ENCODE results near the gene ANO4. TPM values are rescaled to one million over a fixed set of nuclear protein-coding genes. Genes with fewer than 3 reads are reported as not detected.

Gene ANO4
- polyA plus RNA-seq, 1 donor (not counting 4 experiments of a cell fraction or from before 2014, with no cell fraction given) = 18.1 TPM

DNA sequence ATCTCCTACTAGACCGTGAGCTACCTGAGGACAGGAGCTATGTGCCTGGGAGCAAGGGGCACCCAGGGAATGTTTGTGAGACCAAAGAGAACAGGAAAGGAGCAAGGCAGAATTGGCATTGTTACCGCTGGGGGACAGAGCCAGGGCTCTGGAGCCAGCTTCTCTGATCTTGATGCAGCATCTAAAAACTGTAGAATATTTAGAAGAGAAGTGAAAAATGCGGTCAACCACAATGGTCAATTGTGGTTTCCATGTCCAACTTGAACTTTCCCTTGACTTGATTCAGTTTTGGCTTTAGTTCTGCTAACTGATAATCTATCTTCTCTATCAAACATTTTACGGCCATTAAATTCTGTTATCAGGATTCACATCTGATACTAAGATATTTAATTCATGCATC lies 201.2 kb downstream of the ANO4 start:
- H3K9ac ChIP-seq (ENCODE audit: control insufficient read depth, extremely low read depth, insufficient read depth, low read length) = no peak overlapping the region
- H3K36me3 ChIP-seq (ENCODE audit: control insufficient read depth in 2 of 2, extremely low read depth in 1 of 2, insufficient read depth in 2 of 2, low read length in 2 of 2) = no peaks in the 10 kb centered on the region
- FAIRE-seq (no peak), DNase-seq (ENCODE audit: low read depth, low spot score) (no peak)
- H3K27me3 ChIP-seq (ENCODE audit: control insufficient read depth, extremely low read depth, insufficient read depth, low read length) = no peaks in the 10 kb centered on the region
- H3K4me3 ChIP-seq (ENCODE audit: control insufficient read depth in 2 of 3, extremely low read depth in 1 of 3, insufficient read depth in 2 of 3, low read depth in 1 of 3, low read length in 3 of 3) = no peak overlapping the region
- no peaks in the 10 kb centered on the region for H3K9me1 ChIP-seq (ENCODE audit: control insufficient read depth, extremely low read depth, insufficient read depth, low read length)
- dilution Hi-C loops (cut with MboI; ENCODE audit: extremely low pct_ligation_motif_present, low sequenced_read_pairs) = no loop called here
- no peaks in the 10 kb centered on the region for H3K9me3 ChIP-seq (ENCODE audit: control insufficient read depth, low read depth, low read length)
- no peaks in the 10 kb centered on the region for H4K20me1 ChIP-seq (ENCODE audit: control insufficient read depth, extremely low read depth, insufficient read depth, low read length)
- H3K4me1 ChIP-seq (ENCODE audit: control insufficient read depth, extremely low read depth, insufficient read depth, low read length) = no peaks in the 10 kb centered on the region
- H3K79me2 ChIP-seq (ENCODE audit: control insufficient read depth, insufficient read depth, low read length) = no peaks in the 10 kb centered on the region
- no peak overlapping the region for H2AFZ ChIP-seq (ENCODE audit: control insufficient read depth, low read length)
- no peak overlapping the region for H3K27ac ChIP-seq (ENCODE audit: control insufficient read depth, insufficient read depth, low read length)
- TF ChIP-seq EZH2 (IDR thresholded peaks at IDR 0.05; ENCODE audit: low read length) = no peak
- TF ChIP-seq, protein P1, sequence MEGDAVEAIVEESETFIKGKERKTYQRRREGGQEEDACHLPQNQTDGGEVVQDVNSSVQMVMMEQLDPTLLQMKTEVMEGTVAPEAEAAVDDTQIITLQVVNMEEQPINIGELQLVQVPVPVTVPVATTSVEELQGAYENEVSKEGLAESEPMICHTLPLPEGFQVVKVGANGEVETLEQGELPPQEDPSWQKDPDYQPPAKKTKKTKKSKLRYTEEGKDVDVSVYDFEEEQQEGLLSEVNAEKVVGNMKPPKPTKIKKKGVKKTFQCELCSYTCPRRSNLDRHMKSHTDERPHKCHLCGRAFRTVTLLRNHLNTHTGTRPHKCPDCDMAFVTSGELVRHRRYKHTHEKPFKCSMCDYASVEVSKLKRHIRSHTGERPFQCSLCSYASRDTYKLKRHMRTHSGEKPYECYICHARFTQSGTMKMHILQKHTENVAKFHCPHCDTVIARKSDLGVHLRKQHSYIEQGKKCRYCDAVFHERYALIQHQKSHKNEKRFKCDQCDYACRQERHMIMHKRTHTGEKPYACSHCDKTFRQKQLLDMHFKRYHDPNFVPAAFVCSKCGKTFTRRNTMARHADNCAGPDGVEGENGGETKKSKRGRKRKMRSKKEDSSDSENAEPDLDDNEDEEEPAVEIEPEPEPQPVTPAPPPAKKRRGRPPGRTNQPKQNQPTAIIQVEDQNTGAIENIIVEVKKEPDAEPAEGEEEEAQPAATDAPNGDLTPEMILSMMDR (optimal IDR thresholded peaks at IDR 0.05 in 1 of 3, IDR thresholded peaks at IDR 0.05 in 1 of 3, conservative IDR thresholded peaks at IDR 0.05 in 1 of 3; ENCODE audit: extremely low read depth in 1 of 3, insufficient read depth in 2 of 3, low read length in 3 of 3) = no peak
- no peak overlapping the region for H3K4me2 ChIP-seq (ENCODE audit: control insufficient read depth, extremely low read depth, insufficient read depth, low read depth, low read length)

DNA sequence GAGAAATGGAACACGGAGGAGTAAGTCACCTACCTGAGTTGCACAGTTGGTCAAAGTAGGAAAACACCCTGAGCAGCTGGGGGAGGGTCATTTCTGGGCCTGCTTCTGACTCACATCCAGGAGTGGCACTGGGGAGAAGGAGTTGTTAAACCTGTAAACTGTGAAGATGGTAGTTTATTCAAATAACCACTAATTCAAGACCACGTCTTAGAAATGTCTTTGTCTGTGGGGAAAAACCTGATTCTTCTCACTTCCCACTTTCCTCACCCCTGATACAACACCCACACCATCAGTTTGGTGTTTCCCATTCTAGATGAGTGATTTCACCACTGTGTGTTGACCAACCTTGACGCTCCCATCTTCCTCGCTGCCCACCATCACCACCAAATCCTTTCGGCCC lies 207.1 kb downstream of the ANO4 start:
- Histone ChIP-seq H3K79me2 (ENCODE audit: control insufficient read depth, insufficient read depth, low read length) (no peaks in the 10 kb centered on the region), H2AFZ (ENCODE audit: control insufficient read depth, low read length) (no peak overlapping the region), H3K4me1 (ENCODE audit: control insufficient read depth, extremely low read depth, insufficient read depth, low read length) (no peaks in the 10 kb centered on the region), H3K9me1 (ENCODE audit: control insufficient read depth, extremely low read depth, insufficient read depth, low read length) (no peaks in the 10 kb centered on the region), H3K9ac (ENCODE audit: control insufficient read depth, extremely low read depth, insufficient read depth, low read length) (no peak overlapping the region), H3K4me2 (ENCODE audit: control insufficient read depth, extremely low read depth, insufficient read depth, low read depth, low read length) (no peak overlapping the region), H3K27ac (ENCODE audit: control insufficient read depth, insufficient read depth, low read length) (no peak overlapping the region), H3K9me3 (ENCODE audit: control insufficient read depth, low read depth, low read length) (no peaks in the 10 kb centered on the region), H3K36me3 (ENCODE audit: control insufficient read depth in 2 of 2, extremely low read depth in 1 of 2, insufficient read depth in 2 of 2, low read length in 2 of 2) (no peaks in the 10 kb centered on the region), H4K20me1 (ENCODE audit: control insufficient read depth, extremely low read depth, insufficient read depth, low read length) (no peaks in the 10 kb centered on the region), H3K4me3 (ENCODE audit: control insufficient read depth in 2 of 3, extremely low read depth in 1 of 3, insufficient read depth in 2 of 3, low read depth in 1 of 3, low read length in 3 of 3) (no peak overlapping the region), H3K27me3 (ENCODE audit: control insufficient read depth, extremely low read depth, insufficient read depth, low read length) (no peaks in the 10 kb centered on the region)
- TF ChIP-seq EZH2 (IDR thresholded peaks at IDR 0.05; ENCODE audit: low read length) = no peak
- TF ChIP-seq, protein P1 (optimal IDR thresholded peaks at IDR 0.05 in 1 of 3, IDR thresholded peaks at IDR 0.05 in 1 of 3, conservative IDR thresholded peaks at IDR 0.05 in 1 of 3; ENCODE audit: extremely low read depth in 1 of 3, insufficient read depth in 2 of 3, low read length in 3 of 3) = no peak
- DNase-seq (ENCODE audit: low read depth, low spot score) = no peak
- FAIRE-seq = no peak
- dilution Hi-C loops (cut with MboI; ENCODE audit: extremely low pct_ligation_motif_present, low sequenced_read_pairs) = no loop called here

Measured in keratinocyte (primary cell).